Glutamatergic neuron (in vitro differentiated cells): ENCODE results near the gene SPOCK1. TPM values are rescaled to one million over a fixed set of nuclear protein-coding genes. Genes with fewer than 3 reads are reported as not detected.

Experiments
- DNase-seq: peaks from one replicate; pipeline ENCODE4 v3.0.0; 2022
- H3K27ac Mint-ChIP-seq: one replicate; pipeline ENCODE4 v1.8.0; 2020; ENCODE audit warnings: mild to moderate bottlenecking, mixed read lengths, inconsistent platforms; ENCODE audit not compliant: unreplicated experiment
- H3K27me3 Mint-ChIP-seq: one replicate; pipeline ENCODE4 v1.8.0; 2020; ENCODE audit warnings: mild to moderate bottlenecking, moderate library complexity, mixed read lengths, inconsistent platforms; ENCODE audit not compliant: unreplicated experiment
- H3K36me3 Mint-ChIP-seq: one replicate; pipeline ENCODE4 v1.8.0; 2020; ENCODE audit warnings: mild to moderate bottlenecking, mixed read lengths, inconsistent platforms; ENCODE audit not compliant: unreplicated experiment
- H3K4me1 Mint-ChIP-seq: one replicate; pipeline ENCODE4 v1.8.0; 2020; ENCODE audit warnings: mild to moderate bottlenecking, low read depth, mixed read lengths, inconsistent platforms; ENCODE audit not compliant: unreplicated experiment
- H3K4me3 Mint-ChIP-seq: one replicate; pipeline ENCODE4 v1.8.0; 2020; ENCODE audit warnings: mild to moderate bottlenecking, mixed read lengths, inconsistent platforms; ENCODE audit not compliant: unreplicated experiment
- H3K9me3 Mint-ChIP-seq: one replicate; pipeline ENCODE4 v1.8.0; 2020; ENCODE audit warnings: mild to moderate bottlenecking, moderate library complexity, mixed read lengths, inconsistent platforms; ENCODE audit not compliant: unreplicated experiment
- CTCF ChIP-seq: fragments of 200-600 bp; sonication (generic); IDR thresholded peaks from one replicate; pipeline ENCODE4 v1.5.0; 2021; ENCODE audit not compliant: partially characterized antibody, unreplicated experiment
- total RNA-seq: library from RNA; stranded (reverse); fragmentation: NEBNext Ultra II Directional; extraction: Animal tissue kit (Norgen Biotek cat#: 25700); gene quantifications from one replicate; pipeline ENCODE4 v1.2.1, GENCODE V29; 2021; ENCODE audit not compliant: unreplicated experiment

Gene SPOCK1
- total RNA-seq, 1 donor from 2014 or later: 25.4 TPM

GRCh38 chr5:137027758-137028157 lies 471.4 kb downstream of the SPOCK1 start:
- H3K4me3 Mint-ChIP-seq: no peak overlapping the region
- no peaks in the 10 kb centered on the region for H3K9me3 Mint-ChIP-seq
- no peak overlapping the region for H3K27ac Mint-ChIP-seq
- TF ChIP-seq CTCF: no peak
- H3K27me3 Mint-ChIP-seq: peaks cover 6% of the 10 kb centered on the region
- H3K36me3 Mint-ChIP-seq: no peaks in the 10 kb centered on the region
- DNase-seq: no peak
- H3K4me1 Mint-ChIP-seq: no peaks in the 10 kb centered on the region

GRCh38 chr5:137026296-137026695 lies 472.8 kb downstream of the SPOCK1 start:
- no peak for DNase-seq
- Mint-ChIP-seq H3K4me3 (no peak overlapping the region), H3K4me1 (no peaks in the 10 kb centered on the region), H3K36me3 (no peaks in the 10 kb centered on the region), H3K9me3 (no peaks in the 10 kb centered on the region), H3K27ac (no peak overlapping the region), H3K27me3 (peaks cover 2% of the 10 kb centered on the region)
- TF ChIP-seq CTCF: no peak

- no peak overlapping the region for H3K4me3 Mint-ChIP-seq
- H3K4me1 Mint-ChIP-seq: no peaks in the 10 kb centered on the region
- peaks cover 2% of the 10 kb centered on the region for H3K27me3 Mint-ChIP-seq
- no peak overlapping the region for H3K27ac Mint-ChIP-seq
- no peak for TF ChIP-seq CTCF
- no peak for DNase-seq
- no peaks in the 10 kb centered on the region for H3K9me3 Mint-ChIP-seq
- H3K36me3 Mint-ChIP-seq: no peaks in the 10 kb centered on the region
These were observed 475.1 kb downstream of the SPOCK1 start for GRCh38 chr5:137024044-137024443.

GRCh38 chr5:137023371-137023770 lies 475.8 kb downstream of the SPOCK1 start:
- Mint-ChIP-seq H3K27ac (no peak overlapping the region), H3K4me1 (no peaks in the 10 kb centered on the region), H3K4me3 (no peak overlapping the region), H3K27me3 (peaks cover 2% of the 10 kb centered on the region), H3K9me3 (no peaks in the 10 kb centered on the region), H3K36me3 (no peaks in the 10 kb centered on the region)
- no peak for DNase-seq
- no peak for TF ChIP-seq CTCF

GRCh38 chr5:137022725-137023124 lies 476.4 kb downstream of the SPOCK1 start:
- no peak for DNase-seq
- peaks cover 2% of the 10 kb centered on the region for H3K27me3 Mint-ChIP-seq
- no peak overlapping the region for H3K27ac Mint-ChIP-seq
- H3K36me3 Mint-ChIP-seq: no peaks in the 10 kb centered on the region
- no peaks in the 10 kb centered on the region for H3K4me1 Mint-ChIP-seq
- no peak for TF ChIP-seq CTCF
- H3K4me3 Mint-ChIP-seq: no peak overlapping the region
- H3K9me3 Mint-ChIP-seq: no peaks in the 10 kb centered on the region
